MG63 (cell line): ENCODE measurements around the gene REELD1. TPM values are rescaled to one million over a fixed set of nuclear protein-coding genes. Genes with fewer than 3 reads are reported as not detected.

ENCODE experiments used
- DNase-seq: peaks from one replicate; pipeline ENCODE4 v3.0.0-alpha.2; 2020
- H3K27me3 ChIP-seq: fragments of 250-450 bp; sonication (Bioruptor Pico); 2 replicates; pipeline ENCODE4 v1.5.1; 2020; ENCODE audit warnings: mild to moderate bottlenecking, moderate library complexity
- H3K36me3 ChIP-seq: fragments of 250-450 bp; sonication (Bioruptor Pico); 2 replicates; pipeline ENCODE4 v1.5.1; 2020; ENCODE audit warnings: mild to moderate bottlenecking, moderate library complexity
- H3K4me3 ChIP-seq: fragments of 250-450 bp; sonication (Bioruptor Pico); 2 replicates; pipeline ENCODE4 v1.5.1; 2020; ENCODE audit warnings: mild to moderate bottlenecking, moderate library complexity
- H3K9me3 ChIP-seq: fragments of 250-450 bp; sonication (Bioruptor Pico); 2 replicates; pipeline ENCODE4 v1.5.1; 2020; ENCODE audit warnings: mild to moderate bottlenecking, moderate library complexity
- total RNA-seq: library from RNA; depleted of rRNA; stranded (reverse); fragments of >200 nt; shearing (Covaris generic); gene quantifications from 2 replicates; pipeline ENCODE4 v1.2.3, GENCODE V29; 2014; ENCODE audit warnings: low replicate concordance; rRNA removed

Gene REELD1
- total RNA-seq, 1 experiment from 2014 or later, result 0.56 TPM

- H3K27me3 ChIP-seq, result no peaks in the 10 kb centered on the region
- H3K4me3 ChIP-seq, result no peak overlapping the region
- DNase-seq, result no peak
- H3K36me3 ChIP-seq, result no peaks in the 10 kb centered on the region
- no peaks in the 10 kb centered on the region for H3K9me3 ChIP-seq
Observed at GRCh38 chr4:146278986-146279385, 64.6 kb downstream of the REELD1 start.

Other genes starting within 250 kb of the REELD1 start
- gene LSM6, start 38.8 kb upstream of the REELD1 start, total RNA-seq, result 32.4 and 63.0 TPM in 2 replicates